NCI-H774 (cell line): ENCODE measurements around the gene IBTK.
"Not testable (repeated sequence)": the region's sequence is repeated elsewhere in the genome, so short reads cannot be mapped to it uniquely, and the experiment has no call there.

Experiments
- DNase-seq: peaks from one replicate; lab custom pipeline; 2025; lab: John Stamatoyannopoulos, UW

IBTK gene

GRCh38 chr6:82247505-82248272, at the start of gene IBTK:
Gene IBTK (minus strand): TSS chr6:82247744. CDS start chr6:82240486, 7,258 bp downstream.
- peak; percentile 97 for DNase-seq

- DNase-seq = no peak
Measured at GRCh38 chr6:82283771-82284410, 36.3 kb upstream of the IBTK start.

- not testable (repeated sequence) for DNase-seq
Measured at GRCh38 chr6:82281550-82281949, 34.0 kb upstream of the IBTK start.

GRCh38 chr6:82277686-82278085, 30.1 kb upstream of the IBTK start:
- DNase-seq = no peak

- no peak for DNase-seq
Measured at GRCh38 chr6:82275686-82276085, 28.1 kb upstream of the IBTK start.

GRCh38 chr6:82273295-82273694, 25.8 kb upstream of the IBTK start:
- DNase-seq = no peak

- DNase-seq = peak; percentile 76
Measured at GRCh38 chr6:82270881-82271635, 23.5 kb upstream of the IBTK start.

- no peak for DNase-seq
Measured at GRCh38 chr6:82268301-82268846, 20.8 kb upstream of the IBTK start.

GRCh38 chr6:82264824-82265223, 17.3 kb upstream of the IBTK start:
- no peak for DNase-seq

- DNase-seq = no peak
Measured at GRCh38 chr6:82264321-82264720, 16.8 kb upstream of the IBTK start.

GRCh38 chr6:82263916-82264315, 16.4 kb upstream of the IBTK start:
- no peak for DNase-seq

- DNase-seq = no peak
Measured at GRCh38 chr6:82260997-82261732, 13.6 kb upstream of the IBTK start.

GRCh38 chr6:82259389-82259788, 11.8 kb upstream of the IBTK start:
- no peak for DNase-seq

- DNase-seq = peak; percentile 28
Measured at GRCh38 chr6:82257088-82257774, 9.7 kb upstream of the IBTK start.

GRCh38 chr6:82254722-82255121, 7.2 kb upstream of the IBTK start:
- DNase-seq = not testable (repeated sequence)

GRCh38 chr6:82251942-82252341, 4.4 kb upstream of the IBTK start:
- peak; percentile 50 for DNase-seq

- DNase-seq = no peak
Measured at GRCh38 chr6:82249381-82250253, 2.1 kb upstream of the IBTK start.

GRCh38 chr6:82248273-82248735, 760 bp upstream of the IBTK start:
- DNase-seq = no peak

- peak; percentile 66 for DNase-seq
Measured at GRCh38 chr6:82246802-82247504, 591 bp downstream of the IBTK start.
